Measurements from ENCODE around the gene ADGRA1.

DNA sequence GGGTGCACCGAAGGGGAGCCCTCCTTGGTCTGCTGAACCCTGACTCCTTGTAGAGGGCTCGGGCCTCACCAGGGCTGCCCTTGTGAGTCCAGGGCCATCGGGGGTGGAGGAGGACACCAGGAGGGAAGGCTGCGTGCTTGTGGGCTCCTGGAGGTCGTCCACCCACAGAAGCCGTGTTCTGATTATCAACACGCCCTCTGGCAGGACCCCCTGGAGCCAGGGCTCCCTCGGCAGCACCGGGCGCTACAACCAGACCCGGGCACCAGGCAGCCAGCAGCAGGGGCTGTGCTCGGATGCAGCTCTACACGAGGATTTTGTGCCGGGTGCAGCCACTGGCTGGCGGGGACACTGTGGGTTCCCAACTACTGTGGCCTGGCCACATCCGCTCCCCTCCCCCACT is 6.1 kb upstream of the ADGRA1 start:
- TF ChIP-seq, protein P1, sequence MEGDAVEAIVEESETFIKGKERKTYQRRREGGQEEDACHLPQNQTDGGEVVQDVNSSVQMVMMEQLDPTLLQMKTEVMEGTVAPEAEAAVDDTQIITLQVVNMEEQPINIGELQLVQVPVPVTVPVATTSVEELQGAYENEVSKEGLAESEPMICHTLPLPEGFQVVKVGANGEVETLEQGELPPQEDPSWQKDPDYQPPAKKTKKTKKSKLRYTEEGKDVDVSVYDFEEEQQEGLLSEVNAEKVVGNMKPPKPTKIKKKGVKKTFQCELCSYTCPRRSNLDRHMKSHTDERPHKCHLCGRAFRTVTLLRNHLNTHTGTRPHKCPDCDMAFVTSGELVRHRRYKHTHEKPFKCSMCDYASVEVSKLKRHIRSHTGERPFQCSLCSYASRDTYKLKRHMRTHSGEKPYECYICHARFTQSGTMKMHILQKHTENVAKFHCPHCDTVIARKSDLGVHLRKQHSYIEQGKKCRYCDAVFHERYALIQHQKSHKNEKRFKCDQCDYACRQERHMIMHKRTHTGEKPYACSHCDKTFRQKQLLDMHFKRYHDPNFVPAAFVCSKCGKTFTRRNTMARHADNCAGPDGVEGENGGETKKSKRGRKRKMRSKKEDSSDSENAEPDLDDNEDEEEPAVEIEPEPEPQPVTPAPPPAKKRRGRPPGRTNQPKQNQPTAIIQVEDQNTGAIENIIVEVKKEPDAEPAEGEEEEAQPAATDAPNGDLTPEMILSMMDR (conservative IDR thresholded peaks at IDR 0.05; ENCODE audit: low read length) = no peak
- TF ChIP-seq EZH2phosphoT487 (IDR thresholded peaks at IDR 0.05; ENCODE audit: borderline replicate concordance) = no peak
